PC-3 (cell line): ENCODE data around the gene TCF3. TPM values are rescaled to one million over a fixed set of nuclear protein-coding genes. Genes with fewer than 3 reads are reported as not detected.

Source experiments
- ATAC-seq: fragments of 200-7000 bp; cut with Tn5 transposase; 2 replicates; pipeline ENCODE4 v1.9.1; 2020; ENCODE audit warnings: mild to moderate bottlenecking, moderate library complexity
- BruUV-seq: library from RNA; stranded (reverse); fragments of 400-500 nt; replicated peaks from 2 replicates; lab custom pipeline; 2021; lab: Mats Ljungman, UMichigan
- CTCF ChIA-PET: fragments of 300-600 bp; sonication (Branson Sonifier 250); formaldehyde crosslinking; loops from one replicate; lab custom pipeline; 2022; ENCODE audit warnings: antibody characterized with exemption; lab: Charles Lee
- POLR2A ChIA-PET: fragments of 300-600 bp; sonication (Branson Sonifier 250); formaldehyde crosslinking; loops from one replicate; lab custom pipeline; 2022; ENCODE audit warnings: antibody characterized with exemption; ENCODE audit not compliant: unreplicated experiment; lab: Charles Lee
- DNase-seq: peaks from one replicate; pipeline ENCODE4 v3.0.0-alpha.2; 2015
- H2AFZ ChIP-seq: fragments of 300-600 bp; sonication (generic); 2 replicates; pipeline ENCODE4 v1.6.0; 2016; ENCODE audit warnings: antibody characterized with exemption, low read length
- H3F3A ChIP-seq: fragments of 300-600 bp; sonication (generic); one replicate; pipeline ENCODE4 v1.6.0; 2017; ENCODE audit warnings: antibody characterized with exemption, low read length, control low read depth, mild to moderate bottlenecking; ENCODE audit not compliant: unreplicated experiment
- H3K27ac ChIP-seq: fragments of 300-600 bp; sonication (generic); 2 replicates; pipeline ENCODE4 v1.5.1; 2016; ENCODE audit warnings: mild to moderate bottlenecking, low read length
- H3K27me3 ChIP-seq: fragments of 300-600 bp; sonication (generic); 2 replicates; pipeline ENCODE4 v1.6.1; 2016; ENCODE audit warnings: low read length, mixed read lengths
- H3K36me3 ChIP-seq: fragments of 300-600 bp; sonication (generic); 2 replicates; pipeline ENCODE4 v1.6.1; 2016; ENCODE audit warnings: low read depth, mixed run types, low read length, mixed read lengths
- H3K4me1 ChIP-seq: fragments of 300-600 bp; sonication (generic); 2 replicates; pipeline ENCODE4 v1.5.1; 2016; ENCODE audit warnings: low read length; ENCODE audit not compliant: insufficient read depth
- H3K4me2 ChIP-seq: fragments of 300-600 bp; sonication (generic); 2 replicates; pipeline ENCODE4 v1.6.0; 2016; ENCODE audit warnings: low read length
- H3K4me3 ChIP-seq: fragments of 300-600 bp; sonication (generic); 2 replicates; pipeline ENCODE4 v1.5.1; 2016; ENCODE audit warnings: mild to moderate bottlenecking, low read length, mixed read lengths
- H3K79me2 ChIP-seq: fragments of 300-600 bp; sonication (generic); 2 replicates; pipeline ENCODE4 v1.6.1; 2017; ENCODE audit warnings: low read length, mixed read lengths
- H3K9ac ChIP-seq: fragments of 300-600 bp; sonication (generic); 2 replicates; pipeline ENCODE4 v1.6.0; 2016; ENCODE audit warnings: mild to moderate bottlenecking, low read length
- H3K9me2 ChIP-seq: fragments of 300-600 bp; sonication (generic); replicated peaks from 2 replicates; pipeline ENCODE4 v1.6.1; 2016; ENCODE audit warnings: mixed run types, low read length, mixed read lengths
- H3K9me3 ChIP-seq: fragments of 300-600 bp; sonication (generic); 2 replicates; pipeline ENCODE4 v1.6.1; 2016; ENCODE audit warnings: low read length, mixed read lengths
- H4K20me1 ChIP-seq: fragments of 300-600 bp; sonication (generic); 2 replicates; pipeline ENCODE4 v1.6.1; 2016; ENCODE audit warnings: low read length, mixed read lengths
- CTCF ChIP-seq: fragments of 300-600 bp; sonication (generic); conservative IDR thresholded peaks from 2 replicates; pipeline ENCODE4 v1.5.1; 2017; ENCODE audit warnings: antibody characterized with exemption, low read depth, mild to moderate bottlenecking, low read length
- EZH2 ChIP-seq: fragments of 300-600 bp; sonication (generic); IDR thresholded peaks from one replicate; pipeline ENCODE4 v1.6.1; 2017; ENCODE audit warnings: antibody characterized with exemption, mild to moderate bottlenecking, low read length; ENCODE audit not compliant: unreplicated experiment
- EZH2phosphoT487 ChIP-seq: fragments of 300-600 bp; sonication (generic); IDR thresholded peaks from 2 replicates; pipeline ENCODE4 v1.6.1; 2018; ENCODE audit warnings: mild to moderate bottlenecking, antibody characterized with exemption, low read length, borderline replicate concordance
- intact Hi-C: fragments of 100-400 bp; cut with micrococcal nuclease; formaldehyde crosslinking; loops from 2 replicates; pipeline ENCODE4 v1.9.0; 2023
- total RNA-seq: library from RNA; depleted of rRNA; stranded (reverse); fragments of >200 nt; gene quantifications from 2 replicates; pipeline ENCODE4 v1.2.3, GENCODE V29; 2014

The TCF3 gene
- total RNA-seq, 1 experiment from 2014 or later: 147 TPM

GRCh38 chr19:1685046-1685445, 32.6 kb upstream of the TCF3 start:
- Histone ChIP-seq H3K36me3 (no peaks in the 10 kb centered on the region), H2AFZ (no peak overlapping the region), H3K9me3 (no peaks in the 10 kb centered on the region), H3K27ac (no peak overlapping the region), H4K20me1 (no peaks in the 10 kb centered on the region), H3K4me1 (no peaks in the 10 kb centered on the region), H3F3A (no peaks in the 10 kb centered on the region), H3K27me3 (peaks cover 10% of the 10 kb centered on the region), H3K9ac (no peak overlapping the region), H3K79me2 (no peaks in the 10 kb centered on the region), H3K9me2 (no peaks in the 10 kb centered on the region), H3K4me2 (no peak overlapping the region), H3K4me3 (no peak overlapping the region)
- ATAC-seq: no peak
- BruUV-seq: no TSS peak
- TF ChIP-seq EZH2phosphoT487 (no peak), CTCF (no peak)
- ChIA-PET POLR2A (no interaction called here), CTCF (no interaction called here)
- DNase-seq: no peak
- intact Hi-C loops: no loop called here

DNA sequence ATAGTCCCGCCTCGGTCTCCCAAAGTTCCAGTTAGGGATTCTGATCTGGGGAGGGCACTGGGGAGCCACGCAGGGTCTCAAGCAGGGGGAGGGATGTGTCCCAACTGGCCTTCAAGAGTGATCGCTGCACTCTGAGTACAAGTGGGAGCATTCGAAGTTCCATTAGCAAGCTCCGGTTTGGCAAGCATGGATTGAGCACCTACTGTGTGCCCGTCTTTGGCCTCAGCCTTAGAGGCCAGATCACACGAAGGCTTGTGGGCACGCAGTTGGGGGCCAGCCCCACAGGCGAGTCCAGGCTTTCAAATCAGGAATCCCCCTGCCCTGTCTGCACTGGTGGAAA, 32.1 kb upstream of the TCF3 start:
- Histone ChIP-seq H3K4me2 (no peak overlapping the region), H2AFZ (no peak overlapping the region), H3K27me3 (peaks cover 10% of the 10 kb centered on the region), H3K9ac (no peak overlapping the region), H3F3A (no peaks in the 10 kb centered on the region), H4K20me1 (no peaks in the 10 kb centered on the region), H3K36me3 (no peaks in the 10 kb centered on the region), H3K4me3 (no peak overlapping the region), H3K27ac (no peak overlapping the region), H3K79me2 (no peaks in the 10 kb centered on the region), H3K9me2 (no peaks in the 10 kb centered on the region), H3K4me1 (no peaks in the 10 kb centered on the region), H3K9me3 (no peaks in the 10 kb centered on the region)
- no TSS peak for BruUV-seq
- POLR2A ChIA-PET: no interaction called here
- ATAC-seq (no peak), DNase-seq (no peak)
- CTCF ChIA-PET: no interaction called here
- intact Hi-C loops: no loop called here
- no peak for TF ChIP-seq EZH2phosphoT487
- TF ChIP-seq CTCF: no peak
- no peak for TF ChIP-seq EZH2

GRCh38 chr19:1683869-1684572, 31.6 kb upstream of the TCF3 start:
- no peak overlapping the region for H3K4me2 ChIP-seq
- no peak overlapping the region for H3K9ac ChIP-seq
- no peak overlapping the region for H2AFZ ChIP-seq
- no peak overlapping the region for H3K4me3 ChIP-seq
- no peaks in the 10 kb centered on the region for H3F3A ChIP-seq
- ChIA-PET CTCF (no interaction called here), POLR2A (no interaction called here)
- H3K27ac ChIP-seq: no peak overlapping the region
- no peaks in the 10 kb centered on the region for H3K9me3 ChIP-seq
- no peak for ATAC-seq
- no TSS peak for BruUV-seq
- DNase-seq: no peak
- no peaks in the 10 kb centered on the region for H3K4me1 ChIP-seq
- TF ChIP-seq EZH2phosphoT487 (no peak), EZH2 (no peak), CTCF (no peak)
- H3K36me3 ChIP-seq: no peaks in the 10 kb centered on the region
- H3K79me2 ChIP-seq: no peaks in the 10 kb centered on the region
- no peaks in the 10 kb centered on the region for H3K9me2 ChIP-seq
- intact Hi-C loops: no loop called here
- peaks cover 10% of the 10 kb centered on the region for H3K27me3 ChIP-seq
- H4K20me1 ChIP-seq: no peaks in the 10 kb centered on the region
